Thyroid gland (tissue), 4 donors: ENCODE data around the gene PARD6B. TPM values are rescaled to one million over a fixed set of nuclear protein-coding genes. Genes with fewer than 3 reads are reported as not detected.

Experiments used
- DNase-seq, 2 donors: peaks; one replicate each; pipeline ENCODE4 v3.0.0-alpha.2; 2019
- H3K27ac ChIP-seq, 3 donors: fragments of 200-600 bp; sonication (generic); 1 replicate in 2 of 3; 2 replicates in 1 of 3; pipeline ENCODE4 v1.5.1; 2016 to 2019; ENCODE audit warnings: mild to moderate bottlenecking in 1 of 3, moderate library complexity in 1 of 3
- H3K27me3 ChIP-seq: fragments of 200-600 bp; sonication (generic); one replicate; pipeline ENCODE4 v1.5.1; 2019
- H3K36me3 ChIP-seq, 2 donors: fragments of 200-600 bp; sonication (generic); one replicate each; pipeline ENCODE4 v1.5.1; 2016 to 2019
- H3K4me1 ChIP-seq, 2 donors: fragments of 200-600 bp; sonication (generic); one replicate each; pipeline ENCODE4 v1.5.1; 2017 to 2019
- H3K4me3 ChIP-seq, 3 donors: fragments of 200-600 bp; sonication (generic); replicated peaks in 1 of 3; 1 replicate in 2 of 3; 2 replicates in 1 of 3; pipeline ENCODE4 v1.5.1; 2016; ENCODE audit warnings: mild to moderate bottlenecking in 1 of 3
- H3K9me3 ChIP-seq: fragments of 200-600 bp; sonication (generic); one replicate; pipeline ENCODE4 v1.5.1; 2017
- CTCF ChIP-seq, 6 experiments: fragments of 200-600 bp in 3 of 6; fragments of 450-650 bp in 3 of 6; sonication (generic) in 3 of 6; IDR thresholded peaks; one replicate each; pipeline ENCODE4 v1.5.1; 2016 to 2019; ENCODE audit warnings: antibody characterized with exemption in 6 of 6, mild to moderate bottlenecking in 2 of 6, inconsistent platforms in 1 of 6, moderate library complexity in 1 of 6
- POLR2A ChIP-seq, 2 donors: fragments of 450-650 bp; IDR thresholded peaks; one replicate each; pipeline ENCODE4 v1.6.1; 2017; ENCODE audit warnings: antibody characterized with exemption in 2 of 2, mild to moderate bottlenecking in 2 of 2, moderate library complexity in 1 of 2
- WGBS, 2 donors: methylation state at CpG; one replicate each; pipeline ENCODE4 v1.1.5; 2017; 5-methylcytosine and 5-hydroxymethylcytosine counted together
- intact Hi-C: fragments of 100-400 bp; cut with DNase I; formaldehyde crosslinking; loops from one replicate; pipeline ENCODE4 v1.15.1; 2023
- total RNA-seq, 4 donors: library from RNA; depleted of rRNA; stranded (reverse); fragments of >200 nt; gene quantifications; one replicate each; pipeline ENCODE4 v1.2.3, GENCODE V29; 2016

PARD6B gene
- total RNA-seq, 4 donors from 2014 or later, result 14.3 to 18.1 (median 17.7) TPM

GRCh38 chr20:50783390-50783789 lies 52.0 kb downstream of the PARD6B start:
- 80 to 85% methylated on average over 2 of the region's 2 CpGs for WGBS, 2 donors
- Histone ChIP-seq H3K9me3 (no peaks in the 10 kb centered on the region), H3K4me3 (no peak overlapping the region), H3K4me1 (no peaks in the 10 kb centered on the region), H3K36me3 (no peaks in the 10 kb centered on the region), H3K27ac (no peak overlapping the region), H3K27me3 (no peaks in the 10 kb centered on the region)
- DNase-seq, result no peak
- intact Hi-C loops, result no loop called here
- TF ChIP-seq CTCF (IDR thresholded peaks at IDR 0.05), result no peak
- no peak for TF ChIP-seq POLR2A (IDR thresholded peaks at IDR 0.05)

GRCh38 chr20:50783903-50784302 lies 52.5 kb downstream of the PARD6B start:
- Histone ChIP-seq H3K4me3 (no peak overlapping the region), H3K4me1 (no peaks in the 10 kb centered on the region), H3K9me3 (no peaks in the 10 kb centered on the region), H3K36me3 (no peaks in the 10 kb centered on the region), H3K27ac (no peak overlapping the region), H3K27me3 (no peaks in the 10 kb centered on the region)
- no peak for TF ChIP-seq CTCF (IDR thresholded peaks at IDR 0.05)
- no peak for TF ChIP-seq POLR2A (IDR thresholded peaks at IDR 0.05)
- DNase-seq, result no peak
- WGBS, 2 donors, result 86 to 87% methylated on average over 6 of the region's 6 CpGs
- intact Hi-C loops, result no loop called here

GRCh38 chr20:50784464-50784863 lies 53.1 kb downstream of the PARD6B start:
- no peak for DNase-seq
- Histone ChIP-seq H3K27me3 (no peaks in the 10 kb centered on the region), H3K36me3 (no peaks in the 10 kb centered on the region), H3K4me3 (no peak overlapping the region), H3K4me1 (no peaks in the 10 kb centered on the region), H3K27ac (no peak overlapping the region), H3K9me3 (no peaks in the 10 kb centered on the region)
- 88 to 92% methylated on average over 4 of the region's 4 CpGs for WGBS, 2 donors
- intact Hi-C loops, result no loop called here
- no peak for TF ChIP-seq POLR2A (IDR thresholded peaks at IDR 0.05)
- no peak for TF ChIP-seq CTCF (IDR thresholded peaks at IDR 0.05)

GRCh38 chr20:50786703-50787102 lies 55.3 kb downstream of the PARD6B start:
- 97 to 98% methylated on average over 9 of the region's 9 CpGs for WGBS, 2 donors
- intact Hi-C loops, result no loop called here
- no peaks in the 10 kb centered on the region for H3K36me3 ChIP-seq

GRCh38 chr20:50787181-50787580 lies 55.8 kb downstream of the PARD6B start:
- no peak for DNase-seq
- intact Hi-C loops, result no loop called here
- H3K36me3 ChIP-seq, result no peaks in the 10 kb centered on the region
- no peaks in the 10 kb centered on the region for H3K9me3 ChIP-seq
- H3K4me1 ChIP-seq, result peaks cover 0 to 12% of the 10 kb centered on the region in 2 donors
- H3K27me3 ChIP-seq, result no peaks in the 10 kb centered on the region
- no peak overlapping the region for H3K4me3 ChIP-seq
- H3K27ac ChIP-seq, result no peak overlapping the region
- TF ChIP-seq POLR2A (IDR thresholded peaks at IDR 0.05), result no peak
- TF ChIP-seq CTCF (IDR thresholded peaks at IDR 0.05), result no peak
- WGBS, 2 donors, result 93 to 97% methylated on average over 2 of the region's 2 CpGs

More at GRCh38 chr20:50786703-50787102, 55.3 kb downstream of the PARD6B start:
- TF ChIP-seq CTCF (IDR thresholded peaks at IDR 0.05), result no peak
- no peak for TF ChIP-seq POLR2A (IDR thresholded peaks at IDR 0.05)
- no peak for DNase-seq
- Histone ChIP-seq H3K9me3 (no peaks in the 10 kb centered on the region), H3K27me3 (no peaks in the 10 kb centered on the region), H3K4me1 (peaks cover 0 to 12% of the 10 kb centered on the region in 2 donors), H3K27ac (no peak overlapping the region), H3K4me3 (no peak overlapping the region)
